ENCODE measurements around the gene TEX101. TPM values are rescaled to one million over a fixed set of nuclear protein-coding genes. Genes with fewer than 3 reads are reported as not detected.
"Not testable (repeated sequence)": the region's sequence is repeated elsewhere in the genome, so short reads cannot be mapped to it uniquely, and the experiment has no call there.

TEX101 gene
- total RNA-seq, 1 donor from 2014 or later, result not detected

DNA sequence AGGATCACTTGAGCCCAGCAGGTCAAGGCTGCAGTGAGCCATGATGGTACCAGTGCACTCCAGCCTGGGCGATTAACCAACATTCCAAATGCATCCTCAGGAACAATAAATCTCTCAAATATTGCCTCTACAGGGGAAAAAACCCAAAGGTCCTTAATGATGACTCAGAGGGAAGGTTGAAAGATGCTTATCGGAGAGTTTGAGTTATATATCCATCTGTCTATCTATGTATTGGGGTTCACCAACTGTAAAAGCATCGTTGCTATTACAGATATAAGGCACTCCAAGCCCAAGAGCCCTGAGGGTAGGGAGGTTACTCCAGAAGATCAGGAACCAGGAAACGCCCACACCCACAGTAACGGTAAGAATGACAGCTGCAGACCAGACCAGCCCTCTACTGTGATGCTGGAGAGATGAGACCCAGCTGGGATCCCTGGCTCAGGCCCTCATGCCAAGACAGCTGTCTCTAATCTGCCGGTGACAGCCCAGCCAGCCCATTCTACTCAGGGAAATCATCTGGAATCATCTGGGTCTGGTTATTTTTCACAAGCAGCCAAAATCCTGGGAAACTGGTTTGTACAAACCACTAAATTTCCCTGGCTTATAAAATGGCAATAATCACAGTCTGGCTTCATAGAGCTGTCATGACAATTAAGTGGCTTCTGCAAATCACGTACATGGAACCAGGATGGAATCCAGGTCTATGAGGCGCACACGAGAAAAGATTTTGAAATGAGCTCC lies 23.8 kb downstream of the TEX101 start:
- intact Hi-C loops (cut with DNase I), result loop anchor here (1.0 kb wide), 1 partner anchor 48 kb away; no protein-coding TSS in a partner anchor
- peaks cover 23% of the 10 kb centered on the region for H3K4me1 ChIP-seq
- no peaks in the 10 kb centered on the region for H3K9me3 ChIP-seq
- H3K27me3 ChIP-seq, result no peaks in the 10 kb centered on the region
- H3K36me3 ChIP-seq, result no peaks in the 10 kb centered on the region
- peak overlapping the region; percentile 70 for H3K27ac ChIP-seq
- no peak for TF ChIP-seq POLR2A (IDR thresholded peaks at IDR 0.05)
- peak in 1 of 2 donors; percentile 71 for TF ChIP-seq POLR2AphosphoS5 (IDR thresholded peaks at IDR 0.05; ENCODE audit: insufficient read depth in 1 of 2, low read depth in 1 of 2)
- TF ChIP-seq, protein P1, sequence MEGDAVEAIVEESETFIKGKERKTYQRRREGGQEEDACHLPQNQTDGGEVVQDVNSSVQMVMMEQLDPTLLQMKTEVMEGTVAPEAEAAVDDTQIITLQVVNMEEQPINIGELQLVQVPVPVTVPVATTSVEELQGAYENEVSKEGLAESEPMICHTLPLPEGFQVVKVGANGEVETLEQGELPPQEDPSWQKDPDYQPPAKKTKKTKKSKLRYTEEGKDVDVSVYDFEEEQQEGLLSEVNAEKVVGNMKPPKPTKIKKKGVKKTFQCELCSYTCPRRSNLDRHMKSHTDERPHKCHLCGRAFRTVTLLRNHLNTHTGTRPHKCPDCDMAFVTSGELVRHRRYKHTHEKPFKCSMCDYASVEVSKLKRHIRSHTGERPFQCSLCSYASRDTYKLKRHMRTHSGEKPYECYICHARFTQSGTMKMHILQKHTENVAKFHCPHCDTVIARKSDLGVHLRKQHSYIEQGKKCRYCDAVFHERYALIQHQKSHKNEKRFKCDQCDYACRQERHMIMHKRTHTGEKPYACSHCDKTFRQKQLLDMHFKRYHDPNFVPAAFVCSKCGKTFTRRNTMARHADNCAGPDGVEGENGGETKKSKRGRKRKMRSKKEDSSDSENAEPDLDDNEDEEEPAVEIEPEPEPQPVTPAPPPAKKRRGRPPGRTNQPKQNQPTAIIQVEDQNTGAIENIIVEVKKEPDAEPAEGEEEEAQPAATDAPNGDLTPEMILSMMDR (IDR thresholded peaks at IDR 0.05), result no peak
- no peak overlapping the region for H3K4me3 ChIP-seq
- DNase-seq (ENCODE audit: extremely low spot score in 2 of 2), result no peak

DNA sequence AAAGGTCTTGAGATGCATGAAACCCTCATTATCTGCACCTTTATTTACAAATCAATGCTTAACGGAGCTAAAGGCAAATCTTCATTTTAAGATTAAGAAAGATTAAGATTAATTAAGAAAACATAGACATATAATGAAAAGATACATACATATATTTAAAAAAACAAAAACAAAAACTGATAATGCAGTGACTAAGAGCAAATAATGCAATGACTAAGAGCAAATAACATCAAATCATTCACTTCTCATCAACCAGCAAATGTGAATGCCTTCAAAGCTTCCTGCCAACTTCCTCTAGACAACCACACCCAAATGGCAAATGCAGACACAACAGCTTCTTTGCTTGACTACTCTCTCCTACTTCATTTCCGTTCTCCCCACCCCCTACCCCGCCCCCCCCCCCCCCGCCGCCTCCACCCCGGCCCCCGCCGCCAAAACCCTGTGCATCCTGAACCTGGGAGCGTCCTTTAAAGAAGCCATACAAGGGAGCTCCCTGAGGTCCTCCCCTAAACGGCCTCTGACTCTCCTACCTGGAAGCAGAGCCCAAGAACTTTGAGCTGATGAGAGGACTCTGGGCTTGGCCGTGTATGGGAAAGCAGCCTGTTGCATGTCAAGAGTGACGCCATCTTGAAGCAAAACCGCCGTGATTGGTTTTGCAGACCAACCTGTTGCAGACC lies 24.5 kb downstream of the TEX101 start:
- Histone ChIP-seq H3K4me1 (peaks cover 23% of the 10 kb centered on the region), H3K27ac (peak overlapping the region; percentile 70), H3K27me3 (no peaks in the 10 kb centered on the region), H3K4me3 (no peak overlapping the region), H3K36me3 (no peaks in the 10 kb centered on the region), H3K9me3 (no peaks in the 10 kb centered on the region)
- intact Hi-C loops (cut with DNase I), result no loop called here
- DNase-seq (ENCODE audit: extremely low spot score in 2 of 2), result no peak
- TF ChIP-seq POLR2A (IDR thresholded peaks at IDR 0.05), result no peak
- TF ChIP-seq, protein P1 (IDR thresholded peaks at IDR 0.05), result no peak
- no peak for TF ChIP-seq POLR2AphosphoS5 (IDR thresholded peaks at IDR 0.05; ENCODE audit: insufficient read depth in 1 of 2, low read depth in 1 of 2)

DNA sequence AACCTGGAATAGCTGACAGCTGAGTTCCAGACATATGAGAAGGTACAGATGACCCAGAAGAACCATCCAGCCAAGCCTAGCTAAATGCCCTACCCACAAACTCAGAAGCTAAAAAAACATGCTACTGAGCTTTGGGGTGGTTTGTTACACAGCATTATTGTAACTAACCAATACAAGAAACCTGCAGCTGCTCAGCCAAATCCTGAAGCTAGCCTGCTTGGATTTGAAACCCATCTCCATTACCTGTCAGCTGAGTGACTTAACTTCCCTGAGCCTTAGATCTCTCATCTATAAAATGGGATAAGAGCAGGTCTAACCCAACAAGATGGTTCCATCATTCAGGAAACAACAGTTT lies 25.0 kb downstream of the TEX101 start:
- Histone ChIP-seq H3K36me3 (no peaks in the 10 kb centered on the region), H3K27me3 (no peaks in the 10 kb centered on the region), H3K4me3 (no peak overlapping the region), H3K4me1 (peaks cover 23% of the 10 kb centered on the region), H3K9me3 (no peaks in the 10 kb centered on the region), H3K27ac (peak overlapping the region; percentile 70)
- intact Hi-C loops (cut with DNase I), result no loop called here
- no peak for TF ChIP-seq POLR2A (IDR thresholded peaks at IDR 0.05)
- TF ChIP-seq POLR2AphosphoS5 (IDR thresholded peaks at IDR 0.05; ENCODE audit: insufficient read depth in 1 of 2, low read depth in 1 of 2), result no peak
- TF ChIP-seq, protein P1 (IDR thresholded peaks at IDR 0.05), result no peak
- no peak for DNase-seq (ENCODE audit: extremely low spot score in 2 of 2)

DNA sequence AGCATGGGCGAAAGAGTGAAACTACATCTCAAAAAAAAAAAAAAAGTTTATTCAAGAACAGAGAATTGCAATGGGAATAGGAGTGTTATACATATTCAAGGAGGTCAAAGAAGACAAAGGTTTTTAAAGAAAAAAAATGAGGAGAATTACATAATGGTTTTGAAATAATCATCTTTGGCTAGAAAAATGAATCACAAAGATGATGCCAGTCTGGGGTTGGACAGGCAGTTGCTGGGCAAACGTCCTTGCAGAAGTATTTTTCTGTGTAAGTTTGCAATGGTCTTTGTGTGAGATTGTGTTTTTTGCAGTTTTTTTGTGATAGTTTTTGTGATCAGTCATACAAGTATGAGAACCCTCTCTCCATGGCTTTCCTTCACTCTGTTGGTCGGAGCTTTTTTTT lies 27.0 kb downstream of the TEX101 start:
- Histone ChIP-seq H3K27me3 (no peaks in the 10 kb centered on the region), H3K4me3 (no peak overlapping the region), H3K9me3 (no peaks in the 10 kb centered on the region), H3K4me1 (peaks cover 23% of the 10 kb centered on the region), H3K27ac (no peak overlapping the region), H3K36me3 (no peaks in the 10 kb centered on the region)
- TF ChIP-seq, protein P1 (IDR thresholded peaks at IDR 0.05), result no peak
- no peak for TF ChIP-seq POLR2AphosphoS5 (IDR thresholded peaks at IDR 0.05; ENCODE audit: insufficient read depth in 1 of 2, low read depth in 1 of 2)
- no peak for TF ChIP-seq POLR2A (IDR thresholded peaks at IDR 0.05)
- intact Hi-C loops (cut with DNase I), result no loop called here
- DNase-seq (ENCODE audit: extremely low spot score in 2 of 2), result no peak

DNA sequence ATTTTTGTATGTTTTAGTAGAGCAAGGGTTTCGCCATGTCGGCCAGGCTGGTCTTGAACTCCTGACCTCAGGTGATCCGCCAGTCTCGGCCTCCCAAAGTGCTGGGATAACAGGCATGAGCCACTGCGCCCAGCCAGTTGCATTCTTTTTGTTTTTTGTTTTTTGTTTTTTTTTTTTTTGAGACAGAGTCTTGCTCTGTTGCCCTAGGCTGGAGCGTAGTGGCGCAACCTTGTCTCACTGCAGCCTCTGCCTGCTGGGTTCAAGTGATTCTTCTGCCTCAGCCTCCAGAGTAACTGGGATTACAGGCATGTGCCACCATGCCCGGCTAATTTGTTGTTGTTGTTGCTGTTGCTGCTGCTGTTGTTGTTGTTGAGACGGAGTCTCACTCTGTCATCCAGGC lies 29.4 kb downstream of the TEX101 start:
- intact Hi-C loops (cut with DNase I); H3K4me1 ChIP-seq; H3K36me3 ChIP-seq; H3K27me3 ChIP-seq; DNase-seq (ENCODE audit: extremely low spot score in 2 of 2); H3K4me3 ChIP-seq; H3K27ac ChIP-seq; H3K9me3 ChIP-seq: not testable (repeated sequence)

Data from vagina (tissue), 2 donors.